CD14-positive monocyte (primary cell): ENCODE results near the gene SFT2D2. TPM values are rescaled to one million over a fixed set of nuclear protein-coding genes. Genes with fewer than 3 reads are reported as not detected.

ENCODE experiments used
- DNase-seq, 3 donors: peaks; one replicate each; pipeline ENCODE4 v3.0.0-alpha.2; 2011 to 2022
- H2AFZ ChIP-seq: 2 replicates; pipeline ENCODE4 v1.6.0; 2012; ENCODE audit warnings: mild to moderate bottlenecking, low read depth, low read length, inconsistent platforms; ENCODE audit not compliant: insufficient read depth, poor library complexity, severe bottlenecking
- H3K27ac ChIP-seq, 2 donors: 1 replicate in 1 of 2; 2 replicates in 1 of 2; pipeline ENCODE4 v1.5.1; 2012 to 2013; ENCODE audit warnings: low read length in 2 of 2, control low read depth in 1 of 2, inconsistent platforms in 1 of 2, low read depth in 1 of 2, mild to moderate bottlenecking in 1 of 2
- H3K27me3 ChIP-seq, 2 donors: one replicate each; pipeline versions ENCODE4 v1.6.0 to v1.6.1; 2011 to 2013; ENCODE audit warnings: low read length in 2 of 2; ENCODE audit not compliant: control insufficient read depth in 2 of 2, insufficient read depth in 2 of 2
- H3K36me3 ChIP-seq, 2 donors: replicated peaks in 1 of 2; 1 replicate in 1 of 2; 2 replicates in 1 of 2; pipeline versions ENCODE4 v1.5.1 to v1.6.1; 2012 to 2013; ENCODE audit warnings: low read length in 2 of 2, control low read depth in 1 of 2, inconsistent platforms in 1 of 2, mild to moderate bottlenecking in 1 of 2; ENCODE audit not compliant: insufficient read depth in 2 of 2, control insufficient read depth in 1 of 2
- H3K4me1 ChIP-seq, 2 donors: 1 replicate in 1 of 2; 2 replicates in 1 of 2; pipeline versions ENCODE4 v1.5.1 to v1.6.1; 2012 to 2013; ENCODE audit warnings: low read length in 2 of 2, control low read depth in 1 of 2, inconsistent platforms in 1 of 2, mild to moderate bottlenecking in 1 of 2, moderate library complexity in 1 of 2; ENCODE audit not compliant: insufficient read depth in 2 of 2, control insufficient read depth in 1 of 2
- H3K4me2 ChIP-seq: replicated peaks from 2 replicates; pipeline ENCODE3; 2012; ENCODE audit warnings: low read length, moderate library complexity, mild to moderate bottlenecking; ENCODE audit not compliant: poor library complexity, severe bottlenecking; ENCODE audit errors: extremely low read depth
- H3K4me3 ChIP-seq, 3 experiments: fragments of 200-600 bp in 1 of 3; sonication (generic) in 1 of 3; replicated peaks in 1 of 3; 1 replicate in 2 of 3; 2 replicates in 1 of 3; pipeline ENCODE4 v1.5.1; 2011 to 2013; ENCODE audit warnings: low read length in 3 of 3, mild to moderate bottlenecking in 3 of 3, control low read depth in 2 of 3, low read depth in 2 of 3, inconsistent platforms in 1 of 3, moderate library complexity in 1 of 3
- H3K79me2 ChIP-seq: 2 replicates; pipeline ENCODE4 v1.6.0; 2012; ENCODE audit warnings: mild to moderate bottlenecking, control low read depth, inconsistent platforms, low read length, moderate library complexity; ENCODE audit not compliant: insufficient read depth
- H3K9ac ChIP-seq: 2 replicates; pipeline ENCODE4 v1.6.0; 2017; ENCODE audit warnings: low read length, mild to moderate bottlenecking; ENCODE audit not compliant: insufficient read depth, poor library complexity, severe bottlenecking
- H3K9me3 ChIP-seq, 2 donors: replicated peaks in 1 of 2; 1 replicate in 1 of 2; 2 replicates in 1 of 2; pipeline versions ENCODE4 v1.5.1 to v1.6.1; 2012 to 2013; ENCODE audit warnings: low read length in 2 of 2, control low read depth in 1 of 2; ENCODE audit not compliant: control insufficient read depth in 1 of 2, insufficient read depth in 1 of 2
- H4K20me1 ChIP-seq: 2 replicates; pipeline ENCODE4 v1.6.0; 2012; ENCODE audit warnings: mild to moderate bottlenecking, low read length, control low read depth, moderate library complexity; ENCODE audit not compliant: insufficient read depth
- H3K27ac Mint-ChIP-seq, 7 donors: one replicate each; pipeline ENCODE4 v1.8.0; 2020; ENCODE audit warnings: mild to moderate bottlenecking in 7 of 7, mixed read lengths in 7 of 7, moderate library complexity in 6 of 7, inconsistent platforms in 2 of 7
- H3K27me3 Mint-ChIP-seq, 3 donors: one replicate each; pipeline ENCODE4 v1.8.0; 2021 to 2022; ENCODE audit warnings: low read depth in 3 of 3, mild to moderate bottlenecking in 3 of 3, mixed read lengths in 3 of 3, moderate library complexity in 3 of 3, inconsistent platforms in 1 of 3
- H3K36me3 Mint-ChIP-seq, 2 donors: one replicate each; pipeline ENCODE4 v1.8.0; 2020; ENCODE audit warnings: mixed read lengths in 2 of 2, inconsistent platforms in 1 of 2, mild to moderate bottlenecking in 1 of 2
- H3K4me1 Mint-ChIP-seq: one replicate; pipeline ENCODE4 v1.8.0; 2020; ENCODE audit warnings: mild to moderate bottlenecking, mixed read lengths
- H3K4me3 Mint-ChIP-seq, 2 donors: one replicate each; pipeline ENCODE4 v1.8.0; 2020; ENCODE audit warnings: mild to moderate bottlenecking in 2 of 2, mixed read lengths in 2 of 2, moderate library complexity in 1 of 2
- H3K9me3 Mint-ChIP-seq, 7 donors: one replicate each; pipeline ENCODE4 v1.8.0; 2020 to 2022; ENCODE audit warnings: mixed read lengths in 7 of 7, mild to moderate bottlenecking in 6 of 7, moderate library complexity in 6 of 7, inconsistent platforms in 2 of 7
- WGBS: methylation state at CpG from one replicate; pipeline ENCODE4 v1.1.5; 2013; ENCODE audit warnings: missing lambda C conversion rate; ENCODE audit not compliant: insufficient coverage; 5-methylcytosine and 5-hydroxymethylcytosine counted together
- intact Hi-C, 2 donors: fragments of 100-400 bp; cut with micrococcal nuclease; formaldehyde crosslinking; loops; one replicate each; pipeline versions ENCODE4 v1.15.0 to v1.15.1; 2023
- polyA plus RNA-seq, 3 donors: library from polyadenylated mRNA; depleted of rRNA in 1 of 3; unstranded in 2 of 3; stranded (reverse) in 1 of 3; fragments of 300-500 nt in 2 of 3; fragments of >200 nt in 1 of 3; fragmentation: Illumina TruSeq in 2 of 3; gene quantifications; 1 replicate in 2 of 3; 2 replicates in 1 of 3; pipeline ENCODE4 v1.2.3, GENCODE V29; 2012 to 2021
- TF ChIP-seq, protein P1 (sequence below): fragments of 200-600 bp; IDR thresholded peaks from one replicate; pipeline ENCODE4 v1.8.0; 2022; ENCODE audit warnings: antibody characterized with exemption, mild to moderate bottlenecking

SFT2D2 gene
- polyA plus RNA-seq, 3 donors: 23.7 to 46.6 (median 34.9) TPM

DNA sequence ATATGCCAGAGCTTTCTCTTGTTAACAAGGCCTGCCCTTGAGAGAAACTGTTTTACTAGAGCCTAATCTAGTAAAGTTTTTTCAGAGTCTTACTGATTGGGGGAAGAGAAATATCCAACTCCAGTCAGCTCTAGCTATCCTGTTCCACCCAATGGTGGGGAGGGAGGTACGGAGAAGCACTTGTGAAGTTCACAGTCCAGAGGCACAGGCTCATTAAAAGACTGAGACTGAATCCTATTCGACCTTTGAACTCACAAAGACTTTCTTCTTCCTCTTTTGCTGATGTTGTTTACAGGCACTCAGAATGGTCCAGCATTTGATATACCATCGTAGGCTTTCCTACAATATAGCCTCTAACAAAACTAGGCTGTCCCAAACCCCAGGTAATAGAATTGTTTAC lies 15.5 kb upstream of the SFT2D2 start:
- H3K36me3 Mint-ChIP-seq: no peaks in the 10 kb centered on the region
- Histone ChIP-seq H3K9ac (no peak overlapping the region), H3K4me3 (no peak overlapping the region), H2AFZ (no peak overlapping the region), H3K4me2 (no peak overlapping the region), H3K79me2 (no peaks in the 10 kb centered on the region), H3K4me1 (no peaks in the 10 kb centered on the region), H3K36me3 (no peaks in the 10 kb centered on the region), H4K20me1 (no peaks in the 10 kb centered on the region), H3K9me3 (peaks cover 0 to 7% of the 10 kb centered on the region in 2 donors), H3K27me3 (no peaks in the 10 kb centered on the region), H3K27ac (no peak overlapping the region)
- no peak overlapping the region for H3K27ac Mint-ChIP-seq
- TF ChIP-seq, protein P1, sequence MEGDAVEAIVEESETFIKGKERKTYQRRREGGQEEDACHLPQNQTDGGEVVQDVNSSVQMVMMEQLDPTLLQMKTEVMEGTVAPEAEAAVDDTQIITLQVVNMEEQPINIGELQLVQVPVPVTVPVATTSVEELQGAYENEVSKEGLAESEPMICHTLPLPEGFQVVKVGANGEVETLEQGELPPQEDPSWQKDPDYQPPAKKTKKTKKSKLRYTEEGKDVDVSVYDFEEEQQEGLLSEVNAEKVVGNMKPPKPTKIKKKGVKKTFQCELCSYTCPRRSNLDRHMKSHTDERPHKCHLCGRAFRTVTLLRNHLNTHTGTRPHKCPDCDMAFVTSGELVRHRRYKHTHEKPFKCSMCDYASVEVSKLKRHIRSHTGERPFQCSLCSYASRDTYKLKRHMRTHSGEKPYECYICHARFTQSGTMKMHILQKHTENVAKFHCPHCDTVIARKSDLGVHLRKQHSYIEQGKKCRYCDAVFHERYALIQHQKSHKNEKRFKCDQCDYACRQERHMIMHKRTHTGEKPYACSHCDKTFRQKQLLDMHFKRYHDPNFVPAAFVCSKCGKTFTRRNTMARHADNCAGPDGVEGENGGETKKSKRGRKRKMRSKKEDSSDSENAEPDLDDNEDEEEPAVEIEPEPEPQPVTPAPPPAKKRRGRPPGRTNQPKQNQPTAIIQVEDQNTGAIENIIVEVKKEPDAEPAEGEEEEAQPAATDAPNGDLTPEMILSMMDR: no peak
- intact Hi-C loops: no loop called here
- no peak overlapping the region for H3K4me3 Mint-ChIP-seq
- no peaks in the 10 kb centered on the region for H3K4me1 Mint-ChIP-seq
- DNase-seq: no peak
- peaks cover 0 to 6% (median 0%) of the 10 kb centered on the region in 3 donors for H3K27me3 Mint-ChIP-seq
- no CpG with 5 or more reads among the region's 3 CpGs for WGBS
- H3K9me3 Mint-ChIP-seq: peaks cover 15 to 44% (median 27%) of the 10 kb centered on the region in 7 donors

DNA sequence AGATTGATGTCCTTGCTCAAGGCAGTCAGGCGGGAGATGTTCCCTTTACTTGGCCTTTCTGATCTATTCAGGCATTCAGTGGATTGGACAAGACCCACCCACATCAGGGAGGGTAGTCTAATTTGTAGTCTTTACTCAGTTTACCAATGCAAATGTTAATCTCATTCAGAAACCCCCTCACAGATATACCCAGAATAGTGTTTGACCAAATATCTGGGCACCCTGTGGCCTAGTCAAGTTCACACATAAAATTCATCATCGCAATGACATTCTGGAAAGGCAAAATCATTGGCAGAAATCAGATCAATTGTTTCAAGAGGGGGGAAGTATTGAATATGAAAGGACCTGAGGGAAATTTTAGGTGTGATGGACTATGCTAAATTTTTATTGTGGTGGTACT lies 12.5 kb upstream of the SFT2D2 start:
- Mint-ChIP-seq H3K4me3 (no peak overlapping the region), H3K27ac (no peak overlapping the region), H3K27me3 (peaks cover 0 to 6% (median 0%) of the 10 kb centered on the region in 3 donors), H3K36me3 (no peaks in the 10 kb centered on the region), H3K9me3 (peaks cover 12 to 35% (median 23%) of the 10 kb centered on the region in 7 donors), H3K4me1 (no peaks in the 10 kb centered on the region)
- Histone ChIP-seq H3K79me2 (no peaks in the 10 kb centered on the region), H3K9ac (no peak overlapping the region), H3K4me3 (no peak overlapping the region), H3K9me3 (peaks cover 0 to 4% of the 10 kb centered on the region in 2 donors), H3K4me2 (no peak overlapping the region), H2AFZ (no peak overlapping the region), H3K36me3 (no peaks in the 10 kb centered on the region), H3K4me1 (no peaks in the 10 kb centered on the region), H3K27me3 (no peaks in the 10 kb centered on the region), H3K27ac (no peak overlapping the region), H4K20me1 (no peaks in the 10 kb centered on the region)
- TF ChIP-seq, protein P1: no peak
- intact Hi-C loops: no loop called here
- DNase-seq: no peak
- WGBS: 80% methylated on average over 1 of the region's 2 CpGs
